B cell (primary cell): ENCODE data around the gene CELF4. TPM values are rescaled to one million over a fixed set of nuclear protein-coding genes. Genes with fewer than 3 reads are reported as not detected.

ENCODE experiments used
- ATAC-seq: fragments of 200-7000 bp; cut with Tn5 transposase; one replicate; pipeline ENCODE4 v1.10.0; 2021; ENCODE audit warnings: low read depth, mild to moderate bottlenecking, moderate number of reproducible peaks, moderate library complexity
- CTCF ChIA-PET: fragments of 350-600 bp; sonication (Branson Sonifier 250); formaldehyde crosslinking; loops from one replicate; lab custom pipeline; 2021; ENCODE audit warnings: antibody characterized with exemption, inconsistent platforms; lab: Charles Lee
- POLR2A ChIA-PET: fragments of 350-600 bp; sonication (Branson Sonifier 250); formaldehyde crosslinking; loops from one replicate; lab custom pipeline; 2021; ENCODE audit warnings: antibody characterized with exemption; lab: Charles Lee
- DNase-seq: peaks from one replicate; pipeline ENCODE4 v3.0.0; 2013
- H2AFZ ChIP-seq: 2 replicates; pipeline ENCODE4 v1.6.1; 2012; ENCODE audit warnings: mild to moderate bottlenecking, low read depth, low read length; ENCODE audit not compliant: insufficient read depth, poor library complexity, severe bottlenecking
- H3K27ac ChIP-seq, 2 donors: 1 replicate in 1 of 2; 2 replicates in 1 of 2; pipeline ENCODE4 v1.5.1; 2012 to 2013; ENCODE audit warnings: low read length in 2 of 2, mild to moderate bottlenecking in 2 of 2, moderate library complexity in 1 of 2
- H3K27me3 ChIP-seq, 4 experiments: fragments of 200-600 bp in 1 of 4; sonication (generic) in 1 of 4; replicated peaks in 1 of 4; 1 replicate in 2 of 4; 2 replicates in 2 of 4; pipeline versions ENCODE4 v1.6.1 to v1.7.0; 2013 to 2016; ENCODE audit warnings: low read length in 3 of 4, mild to moderate bottlenecking in 2 of 4, mixed read lengths in 1 of 4, moderate library complexity in 1 of 4; ENCODE audit not compliant: insufficient read depth in 4 of 4, control insufficient read depth in 3 of 4; ENCODE audit errors: control extremely low read depth in 1 of 4
- H3K36me3 ChIP-seq, 2 experiments: replicated peaks in 1 of 2; 1 replicate in 1 of 2; 2 replicates in 1 of 2; pipeline versions ENCODE4 v1.6.1 to v1.7.1; 2013; ENCODE audit warnings: low read length in 1 of 2; ENCODE audit not compliant: insufficient read depth in 2 of 2, control insufficient read depth in 1 of 2; ENCODE audit errors: control extremely low read depth in 1 of 2, extremely low read depth in 1 of 2
- H3K4me1 ChIP-seq, 2 donors: fragments of 200-600 bp in 1 of 2; sonication (generic) in 1 of 2; 1 replicate in 1 of 2; 2 replicates in 1 of 2; pipeline versions ENCODE4 v1.5.1 to v1.6.1; 2013 to 2017; ENCODE audit warnings: low read length in 2 of 2; ENCODE audit not compliant: control insufficient read depth in 2 of 2, insufficient read depth in 2 of 2
- H3K4me2 ChIP-seq: replicated peaks from 2 replicates; pipeline ENCODE3; 2012; ENCODE audit warnings: mild to moderate bottlenecking, low read depth, low read length; ENCODE audit not compliant: poor library complexity, severe bottlenecking
- H3K4me3 ChIP-seq, 5 experiments: fragments of 200-600 bp in 1 of 5; sonication (generic) in 1 of 5; 1 replicate in 3 of 5; 2 replicates in 2 of 5; pipeline versions ENCODE4 v1.5.1 to v1.7.0; 2011 to 2016; ENCODE audit warnings: low read length in 4 of 5, mild to moderate bottlenecking in 4 of 5, low read depth in 2 of 5, control low read depth in 1 of 5, moderate library complexity in 1 of 5; ENCODE audit not compliant: insufficient read depth in 1 of 5; ENCODE audit errors: control extremely low read depth in 1 of 5, extremely low read depth in 1 of 5
- H3K79me2 ChIP-seq: fragments of 200-600 bp; sonication (generic); one replicate; pipeline ENCODE4 v1.6.0; 2016; ENCODE audit warnings: low read length; ENCODE audit not compliant: control insufficient read depth, insufficient read depth
- H3K9ac ChIP-seq: fragments of 200-600 bp; sonication (generic); 2 replicates; pipeline ENCODE4 v1.6.1; 2017; ENCODE audit warnings: mild to moderate bottlenecking, low read length, moderate library complexity
- H3K9me3 ChIP-seq, 3 donors: one replicate each; pipeline versions ENCODE4 v1.6.1 to v1.7.1; 2013; ENCODE audit warnings: low read length in 2 of 3; ENCODE audit not compliant: control insufficient read depth in 2 of 3, insufficient read depth in 1 of 3; ENCODE audit errors: control extremely low read depth in 1 of 3
- H4K20me1 ChIP-seq: 2 replicates; pipeline ENCODE4 v1.6.0; 2012; ENCODE audit warnings: mild to moderate bottlenecking, low read length; ENCODE audit not compliant: insufficient read depth, control insufficient read depth, poor library complexity, severe bottlenecking
- H3K27ac Mint-ChIP-seq: one replicate; pipeline ENCODE4 v1.8.0; 2021; ENCODE audit warnings: mixed read lengths
- H3K27me3 Mint-ChIP-seq: one replicate; pipeline ENCODE4 v1.8.0; 2021; ENCODE audit warnings: mixed read lengths
- H3K4me1 Mint-ChIP-seq: one replicate; pipeline ENCODE4 v1.8.0; 2021; ENCODE audit warnings: mixed read lengths
- H3K4me3 Mint-ChIP-seq: one replicate; pipeline ENCODE4 v1.8.0; 2021; ENCODE audit warnings: mixed read lengths
- H3K9me3 Mint-ChIP-seq: one replicate; pipeline ENCODE4 v1.8.0; 2022; ENCODE audit warnings: mixed read lengths; ENCODE audit not compliant: insufficient read depth
- EZH2 ChIP-seq: IDR thresholded peaks from 2 replicates; pipeline ENCODE4 v1.6.1; 2012; ENCODE audit warnings: borderline replicate concordance, low read depth, mild to moderate bottlenecking, moderate library complexity, low read length; ENCODE audit not compliant: insufficient read depth, poor library complexity, severe bottlenecking
- WGBS: methylation state at CpG from one replicate; pipeline ENCODE4 v1.1.5; 2013; ENCODE audit warnings: missing lambda C conversion rate; ENCODE audit not compliant: insufficient coverage; 5-methylcytosine and 5-hydroxymethylcytosine counted together
- intact Hi-C: fragments of 100-400 bp; cut with micrococcal nuclease; formaldehyde crosslinking; loops from one replicate; pipeline ENCODE4 v1.10.0; 2022
- polyA plus RNA-seq: library from polyadenylated mRNA; depleted of rRNA; stranded (reverse); fragments of >200 nt; gene quantifications from 2 replicates; pipeline ENCODE4 v1.2.3, GENCODE V29; 2012
- total RNA-seq, 2 donors: library from RNA; stranded (reverse); fragments of 120-200 nt in 1 of 2; gene quantifications; 1 replicate in 1 of 2; 2 replicates in 1 of 2; pipeline versions ENCODE4 v1.2.3 to v1.2.4, GENCODE V29; 2013 to 2022
- TF ChIP-seq, protein P1 (sequence below): fragments of 200-600 bp; IDR thresholded peaks from one replicate; pipeline ENCODE4 v1.8.0; 2022; ENCODE audit warnings: antibody characterized with exemption, mild to moderate bottlenecking

The CELF4 gene
- total and polyA plus RNA-seq, 2 donors (not counting 1 experiment from before 2014, with no cell fraction given), result not detected

DNA sequence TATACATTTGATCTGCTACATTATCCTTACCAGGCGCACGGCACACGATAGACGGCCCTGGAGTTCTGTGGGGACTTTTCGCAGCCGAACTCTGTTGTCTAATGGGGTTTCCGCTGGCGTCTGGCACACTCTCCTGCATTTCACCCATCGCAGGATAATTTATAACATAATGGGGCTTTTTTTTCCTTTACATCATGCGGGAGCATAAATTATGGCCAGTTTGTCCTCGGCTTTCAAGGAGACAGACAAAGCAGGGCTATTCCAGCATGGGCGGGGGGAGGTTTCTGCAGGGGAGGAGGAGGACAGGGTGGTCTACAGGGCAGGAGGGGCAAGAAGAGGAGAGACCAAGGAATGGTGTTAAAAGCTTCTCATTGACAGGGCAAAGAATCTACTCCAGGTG is 279.8 kb downstream of the CELF4 start:
- 84% methylated on average over 6 of the region's 12 CpGs for WGBS
- Histone ChIP-seq H3K9ac (no peak overlapping the region), H3K9me3 (peaks cover 0 to 17% (median 0%) of the 10 kb centered on the region in 3 donors), H3K4me2 (no peak overlapping the region), H3K36me3 (no peaks in the 10 kb centered on the region), H3K79me2 (no peaks in the 10 kb centered on the region), H3K4me3 (no peak overlapping the region), H3K27me3 (no peaks in the 10 kb centered on the region), H4K20me1 (no peaks in the 10 kb centered on the region), H3K27ac (no peak overlapping the region), H2AFZ (no peak overlapping the region), H3K4me1 (no peaks in the 10 kb centered on the region)
- H3K4me1 Mint-ChIP-seq, result no peaks in the 10 kb centered on the region
- H3K4me3 Mint-ChIP-seq, result no peak overlapping the region
- no peak overlapping the region for H3K27ac Mint-ChIP-seq
- TF ChIP-seq EZH2, result no peak
- TF ChIP-seq, protein P1, sequence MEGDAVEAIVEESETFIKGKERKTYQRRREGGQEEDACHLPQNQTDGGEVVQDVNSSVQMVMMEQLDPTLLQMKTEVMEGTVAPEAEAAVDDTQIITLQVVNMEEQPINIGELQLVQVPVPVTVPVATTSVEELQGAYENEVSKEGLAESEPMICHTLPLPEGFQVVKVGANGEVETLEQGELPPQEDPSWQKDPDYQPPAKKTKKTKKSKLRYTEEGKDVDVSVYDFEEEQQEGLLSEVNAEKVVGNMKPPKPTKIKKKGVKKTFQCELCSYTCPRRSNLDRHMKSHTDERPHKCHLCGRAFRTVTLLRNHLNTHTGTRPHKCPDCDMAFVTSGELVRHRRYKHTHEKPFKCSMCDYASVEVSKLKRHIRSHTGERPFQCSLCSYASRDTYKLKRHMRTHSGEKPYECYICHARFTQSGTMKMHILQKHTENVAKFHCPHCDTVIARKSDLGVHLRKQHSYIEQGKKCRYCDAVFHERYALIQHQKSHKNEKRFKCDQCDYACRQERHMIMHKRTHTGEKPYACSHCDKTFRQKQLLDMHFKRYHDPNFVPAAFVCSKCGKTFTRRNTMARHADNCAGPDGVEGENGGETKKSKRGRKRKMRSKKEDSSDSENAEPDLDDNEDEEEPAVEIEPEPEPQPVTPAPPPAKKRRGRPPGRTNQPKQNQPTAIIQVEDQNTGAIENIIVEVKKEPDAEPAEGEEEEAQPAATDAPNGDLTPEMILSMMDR, result no peak
- intact Hi-C loops, result no loop called here
- H3K27me3 Mint-ChIP-seq, result peaks cover 5% of the 10 kb centered on the region
- ATAC-seq, result no peak
- DNase-seq, result no peak
- ChIA-PET CTCF (no interaction called here), POLR2A (no interaction called here)
- peaks cover 2% of the 10 kb centered on the region for H3K9me3 Mint-ChIP-seq

DNA sequence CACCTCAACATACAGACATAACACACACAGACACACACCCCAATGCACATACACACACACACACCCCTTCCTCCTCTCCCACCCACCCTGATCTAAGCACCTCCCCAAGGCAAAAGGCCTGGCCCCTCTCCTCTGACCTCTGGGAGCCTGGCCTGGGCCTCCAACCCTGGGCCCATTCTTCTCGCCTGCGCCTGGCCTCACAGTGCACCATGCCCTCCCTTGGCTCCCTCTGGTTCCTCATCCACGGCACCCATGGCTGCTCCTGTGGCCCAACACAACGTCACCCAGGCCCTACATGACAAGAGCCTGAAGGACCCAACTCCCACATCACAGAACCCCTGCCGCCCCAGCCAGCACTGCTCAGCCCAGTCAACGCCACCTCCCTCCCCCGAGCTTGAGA is 281.3 kb downstream of the CELF4 start:
- H3K27me3 Mint-ChIP-seq, result peaks cover 5% of the 10 kb centered on the region
- Histone ChIP-seq H4K20me1 (no peaks in the 10 kb centered on the region), H3K4me2 (no peak overlapping the region), H3K4me1 (no peaks in the 10 kb centered on the region), H3K4me3 (no peak overlapping the region), H3K79me2 (no peaks in the 10 kb centered on the region), H3K27me3 (peaks cover 0 to 6% (median 0%) of the 10 kb centered on the region in 4 experiments), H3K9me3 (peaks cover 0 to 17% (median 0%) of the 10 kb centered on the region in 3 donors), H2AFZ (no peak overlapping the region), H3K9ac (no peak overlapping the region), H3K27ac (no peak overlapping the region), H3K36me3 (no peaks in the 10 kb centered on the region)
- ChIA-PET POLR2A (no interaction called here), CTCF (no interaction called here)
- no peaks in the 10 kb centered on the region for H3K4me1 Mint-ChIP-seq
- 89% methylated on average over 7 of the region's 7 CpGs for WGBS
- DNase-seq (no peak), ATAC-seq (no peak)
- intact Hi-C loops, result no loop called here
- TF ChIP-seq EZH2, result no peak
- TF ChIP-seq, protein P1, result no peak
- no peak overlapping the region for H3K4me3 Mint-ChIP-seq
- no peak overlapping the region for H3K27ac Mint-ChIP-seq
- peaks cover 2% of the 10 kb centered on the region for H3K9me3 Mint-ChIP-seq
